Right lobe of liver (tissue), 4 donors: Measurements from ENCODE around the gene NUP214.

ENCODE experiments used
- POLR2A ChIP-seq: fragments of 450-650 bp; IDR thresholded peaks from one replicate; pipeline ENCODE4 v1.6.1; 2017; ENCODE audit warnings: antibody characterized with exemption, mild to moderate bottlenecking
- TF ChIP-seq, protein P1 (sequence below), 4 donors: fragments of 200-600 bp in 3 of 4; fragments of 450-650 bp in 1 of 4; IDR thresholded peaks; one replicate each; pipeline versions ENCODE4 v1.5.1 to v1.8.0; 2016 to 2022; ENCODE audit warnings: antibody characterized with exemption in 4 of 4, mild to moderate bottlenecking in 2 of 4
- donor health status: DM: no; HTN: no; CAD: no.
- donor health status: DM: no; HTN: no; CAD: no.
- donor health status: DM: no; HTN: yes; CAD: no.

DNA sequence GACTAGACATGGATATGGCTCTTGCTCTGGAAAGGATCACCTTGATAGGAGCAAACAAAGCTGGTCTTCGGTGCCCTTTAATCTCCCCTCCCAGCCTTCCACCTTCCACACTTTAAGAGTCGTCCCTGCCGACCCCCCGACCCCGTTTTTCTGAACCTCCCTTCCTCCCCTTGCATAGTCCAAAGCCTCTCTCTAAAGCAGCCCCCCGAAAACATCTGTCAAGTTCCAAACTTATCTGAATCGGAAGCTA lies 423 bp upstream of the NUP214 start:
- TF ChIP-seq, protein P1, sequence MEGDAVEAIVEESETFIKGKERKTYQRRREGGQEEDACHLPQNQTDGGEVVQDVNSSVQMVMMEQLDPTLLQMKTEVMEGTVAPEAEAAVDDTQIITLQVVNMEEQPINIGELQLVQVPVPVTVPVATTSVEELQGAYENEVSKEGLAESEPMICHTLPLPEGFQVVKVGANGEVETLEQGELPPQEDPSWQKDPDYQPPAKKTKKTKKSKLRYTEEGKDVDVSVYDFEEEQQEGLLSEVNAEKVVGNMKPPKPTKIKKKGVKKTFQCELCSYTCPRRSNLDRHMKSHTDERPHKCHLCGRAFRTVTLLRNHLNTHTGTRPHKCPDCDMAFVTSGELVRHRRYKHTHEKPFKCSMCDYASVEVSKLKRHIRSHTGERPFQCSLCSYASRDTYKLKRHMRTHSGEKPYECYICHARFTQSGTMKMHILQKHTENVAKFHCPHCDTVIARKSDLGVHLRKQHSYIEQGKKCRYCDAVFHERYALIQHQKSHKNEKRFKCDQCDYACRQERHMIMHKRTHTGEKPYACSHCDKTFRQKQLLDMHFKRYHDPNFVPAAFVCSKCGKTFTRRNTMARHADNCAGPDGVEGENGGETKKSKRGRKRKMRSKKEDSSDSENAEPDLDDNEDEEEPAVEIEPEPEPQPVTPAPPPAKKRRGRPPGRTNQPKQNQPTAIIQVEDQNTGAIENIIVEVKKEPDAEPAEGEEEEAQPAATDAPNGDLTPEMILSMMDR (IDR thresholded peaks at IDR 0.05), result no peak
- no peak for TF ChIP-seq POLR2A
